Endothelial cell of umbilical vein (primary cell): ENCODE measurements around the gene IGF1. TPM values are rescaled to one million over a fixed set of nuclear protein-coding genes. Genes with fewer than 3 reads are reported as not detected.

Experiments used
- BruUV-seq: library from RNA; stranded (reverse); fragments of 400-500 nt; replicated peaks from 2 replicates; lab custom pipeline; 2021; lab: Mats Ljungman, UMichigan
- CTCF ChIA-PET: fragments of 300-600, 350-600 bp; sonication (Branson Sonifier 250); formaldehyde crosslinking; loops from one replicate; lab custom pipeline; 2021; ENCODE audit warnings: antibody characterized with exemption, inconsistent platforms; lab: Charles Lee
- POLR2A ChIA-PET: fragments of 300-600, 350-600 bp; sonication (Branson Sonifier 250); formaldehyde crosslinking; loops from one replicate; lab custom pipeline; 2021; ENCODE audit warnings: antibody characterized with exemption, inconsistent platforms; lab: Charles Lee
- DNase-seq: peaks from one replicate; pipeline ENCODE4 v3.0.0-alpha.2; 2011; ENCODE audit warnings: low read depth, low spot score
- FAIRE-seq: peaks from 2 replicates; lab custom pipeline; 2011; peaks lifted over from hg19 to GRCh38; lab: Jason Lieb, UNC
- H2AFZ ChIP-seq: 2 replicates; pipeline ENCODE4 v1.6.0; 2012; ENCODE audit warnings: low read depth, low read length, control low read depth, inconsistent platforms
- H3K27ac ChIP-seq: 2 replicates; pipeline ENCODE4 v1.5.1; 2011; ENCODE audit warnings: low read depth, mild to moderate bottlenecking, control low read depth, low read length, moderate library complexity; ENCODE audit not compliant: insufficient read depth
- H3K27me3 ChIP-seq, 2 experiments: 2 replicates each; pipeline versions ENCODE4 v1.6.0 to v1.6.1; 2011; ENCODE audit warnings: low read length in 2 of 2, mixed read lengths in 1 of 2; ENCODE audit not compliant: control insufficient read depth in 2 of 2, insufficient read depth in 2 of 2
- H3K36me3 ChIP-seq, 2 experiments: 2 replicates in 1 of 2; 3 replicates in 1 of 2; pipeline ENCODE4 v1.5.1; 2011; ENCODE audit warnings: low read length in 2 of 2, mild to moderate bottlenecking in 1 of 2, moderate library complexity in 1 of 2; ENCODE audit not compliant: control insufficient read depth in 2 of 2, insufficient read depth in 2 of 2; ENCODE audit errors: extremely low read depth in 1 of 2
- H3K4me1 ChIP-seq: 3 replicates; pipeline ENCODE4 v1.5.1; 2011; ENCODE audit warnings: mild to moderate bottlenecking, low read length; ENCODE audit not compliant: control insufficient read depth, insufficient read depth; ENCODE audit errors: extremely low read depth
- H3K4me2 ChIP-seq: 2 replicates; pipeline ENCODE4 v1.6.1; 2011; ENCODE audit warnings: low read length, control low read depth, mixed read lengths; ENCODE audit not compliant: insufficient read depth
- H3K4me3 ChIP-seq, 3 experiments: fragments of 200-600 bp in 1 of 3; sonication (generic), shearing (Covaris generic) in 1 of 3; replicated peaks in 1 of 3; 2 replicates each; pipeline ENCODE4 v1.5.1; 2011 to 2016; ENCODE audit warnings: control low read depth in 3 of 3, low read length in 3 of 3, mild to moderate bottlenecking in 2 of 3, inconsistent platforms in 1 of 3, low read depth in 1 of 3, moderate library complexity in 1 of 3; ENCODE audit not compliant: insufficient read depth in 1 of 3
- H3K79me2 ChIP-seq: 2 replicates; pipeline ENCODE4 v1.6.0; 2012; ENCODE audit warnings: low read length, inconsistent platforms; ENCODE audit not compliant: control insufficient read depth, insufficient read depth
- H3K9ac ChIP-seq: replicated peaks from 2 replicates; pipeline ENCODE3; 2011; ENCODE audit warnings: low read length, control low read depth; ENCODE audit not compliant: insufficient read depth; ENCODE audit errors: extremely low read depth
- H3K9me1 ChIP-seq: replicated peaks from 3 replicates; pipeline ENCODE4 v1.6.0; 2011; ENCODE audit warnings: mild to moderate bottlenecking, low read length; ENCODE audit not compliant: control insufficient read depth, insufficient read depth; ENCODE audit errors: extremely low read depth
- H3K9me3 ChIP-seq: replicated peaks from 2 replicates; pipeline ENCODE4 v1.5.1; 2012; ENCODE audit warnings: low read length, inconsistent platforms; ENCODE audit not compliant: control insufficient read depth, insufficient read depth
- H4K20me1 ChIP-seq: replicated peaks from 2 replicates; pipeline ENCODE3; 2011; ENCODE audit warnings: mild to moderate bottlenecking, low read length; ENCODE audit not compliant: control insufficient read depth, insufficient read depth; ENCODE audit errors: extremely low read depth
- CTCF ChIP-seq, 2 donors: IDR thresholded peaks; 1 replicate in 1 of 2; 2 replicates in 1 of 2; pipeline ENCODE4 v1.5.1; 2011; ENCODE audit warnings: low read length in 2 of 2, mild to moderate bottlenecking in 2 of 2, moderate library complexity in 2 of 2, control low read depth in 1 of 2, inconsistent platforms in 1 of 2, low read depth in 1 of 2; ENCODE audit not compliant: insufficient read depth in 1 of 2; ENCODE audit errors: extremely low read depth in 1 of 2
- EZH2 ChIP-seq: IDR thresholded peaks from 2 replicates; pipeline ENCODE4 v1.6.1; 2012; ENCODE audit warnings: borderline replicate concordance, low read depth, mild to moderate bottlenecking, moderate library complexity, low read length, inconsistent platforms; ENCODE audit not compliant: severe bottlenecking
- JUN ChIP-seq: IDR thresholded peaks from 2 replicates; pipeline ENCODE4 v1.6.1; 2011; ENCODE audit warnings: borderline replicate concordance, low read depth; ENCODE audit not compliant: insufficient read length, insufficient read depth
- MAX ChIP-seq: IDR thresholded peaks from 2 replicates; pipeline ENCODE4 v1.6.1; 2011; ENCODE audit not compliant: insufficient read depth, insufficient read length
- MYC ChIP-seq: IDR thresholded peaks from one replicate; pipeline ENCODE4 v1.6.1; 2011; ENCODE audit warnings: mild to moderate bottlenecking, low read depth, low read length
- POLR2A ChIP-seq: IDR thresholded peaks from 2 replicates; pipeline ENCODE4 v1.6.1; 2012; ENCODE audit warnings: low read depth, mild to moderate bottlenecking, control low read depth, low read length
- POLR2AphosphoS5 ChIP-seq: IDR thresholded peaks from 2 replicates; pipeline ENCODE4 v1.6.1; 2012; ENCODE audit warnings: low read depth, mild to moderate bottlenecking, control low read depth, low read length, moderate library complexity; ENCODE audit not compliant: insufficient read depth
- dilution Hi-C: fragments of 300-500 bp; cut with MboI; formaldehyde crosslinking; loops from one replicate; pipeline ENCODE4 v1.15.0; 2019; ENCODE audit warnings: low sequenced_read_pairs; ENCODE audit not compliant: extremely low pct_ligation_motif_present
- intact Hi-C: fragments of 100-400 bp; cut with micrococcal nuclease; formaldehyde crosslinking; loops from one replicate; pipeline ENCODE4 v1.10.0; 2022
- polyA plus RNA-seq, 4 experiments: library from polyadenylated mRNA; depleted of rRNA in 3 of 4; stranded (reverse) in 3 of 4; unstranded in 1 of 4; fragments of >200 nt; gene quantifications; 2 replicates each; pipeline versions ENCODE4 v1.2.1 to v1.2.3, GENCODE V29; 2011 to 2012; ENCODE audit warnings: missing spikeins in 1 of 4
- total RNA-seq: library from RNA; stranded (reverse); gene quantifications from 2 replicates; pipeline ENCODE4 v1.2.3, GENCODE V29; 2021

Gene IGF1
- total and polyA plus RNA-seq, 2 donors (not counting 3 experiments of a cell fraction or from before 2014, with no cell fraction given), result 0.10 TPM; not detected in 1

- no peak overlapping the region for H3K27ac ChIP-seq
- H4K20me1 ChIP-seq, result no peaks in the 10 kb centered on the region
- no peak overlapping the region for H3K4me2 ChIP-seq
- FAIRE-seq (no peak), DNase-seq (peak; percentile 9)
- no TSS peak for BruUV-seq
- H3K79me2 ChIP-seq, result no peaks in the 10 kb centered on the region
- H3K27me3 ChIP-seq, result no peaks in the 10 kb centered on the region
- no peaks in the 10 kb centered on the region for H3K9me1 ChIP-seq
- no peak overlapping the region for H3K4me3 ChIP-seq
- no peak for TF ChIP-seq CTCF (IDR thresholded peaks at IDR 0.05; ENCODE audit: extremely low read depth in 1 of 2, insufficient read depth in 1 of 2, low read depth in 1 of 2, low read length in 2 of 2)
- TF ChIP-seq JUN, result no peak
- no peak for TF ChIP-seq POLR2AphosphoS5
- no peak for TF ChIP-seq MAX
- TF ChIP-seq MYC, result no peak
- no peak for TF ChIP-seq POLR2A
- TF ChIP-seq EZH2, result no peak
- CTCF ChIA-PET, result interaction anchor here (1.3 kb wide), 1 partner anchor 13 kb away, joined by 3 read pairs; no protein-coding TSS in a partner anchor
- H2AFZ ChIP-seq, result no peak overlapping the region
- no peaks in the 10 kb centered on the region for H3K4me1 ChIP-seq
- intact Hi-C loops, result no loop called here
- POLR2A ChIA-PET, result interaction anchor here (0.6 kb wide), 1 partner anchor 29 kb away, joined by 3 read pairs; no protein-coding TSS in a partner anchor
- dilution Hi-C loops, result no loop called here
- H3K36me3 ChIP-seq, result no peaks in the 10 kb centered on the region
- H3K9me3 ChIP-seq, result no peaks in the 10 kb centered on the region
- H3K9ac ChIP-seq, result no peak overlapping the region
Measured at GRCh38 chr12:102406033-102406584, 74.3 kb downstream of the IGF1 start.
